Retina (tissue), 1 donor: ENCODE results near the gene CDC42BPB.

Experiments
- DNase-seq: peaks from one replicate; pipeline ENCODE4 v3.0.0-alpha.2; 2016

The CDC42BPB gene

DNA sequence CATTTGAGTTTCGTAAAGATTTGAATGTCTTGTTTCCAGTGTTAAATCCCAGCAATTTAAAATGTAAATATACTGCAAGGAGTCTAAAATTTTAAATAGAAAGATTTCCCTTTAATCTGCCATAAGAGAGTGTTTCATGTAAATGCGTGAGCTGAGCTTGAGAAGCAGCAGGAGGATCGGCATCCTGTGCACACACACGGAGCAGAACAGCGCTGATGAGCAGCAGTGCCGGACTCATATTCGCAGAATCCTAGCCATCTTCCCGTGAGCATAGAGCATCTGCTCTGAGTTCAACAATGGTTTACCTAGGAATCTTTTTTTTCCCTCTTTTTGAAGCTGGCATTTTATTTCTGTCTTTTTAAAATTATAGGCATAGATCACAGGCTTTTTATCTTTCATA, 164.7 kb downstream of the CDC42BPB start:
- no peak for DNase-seq

DNA sequence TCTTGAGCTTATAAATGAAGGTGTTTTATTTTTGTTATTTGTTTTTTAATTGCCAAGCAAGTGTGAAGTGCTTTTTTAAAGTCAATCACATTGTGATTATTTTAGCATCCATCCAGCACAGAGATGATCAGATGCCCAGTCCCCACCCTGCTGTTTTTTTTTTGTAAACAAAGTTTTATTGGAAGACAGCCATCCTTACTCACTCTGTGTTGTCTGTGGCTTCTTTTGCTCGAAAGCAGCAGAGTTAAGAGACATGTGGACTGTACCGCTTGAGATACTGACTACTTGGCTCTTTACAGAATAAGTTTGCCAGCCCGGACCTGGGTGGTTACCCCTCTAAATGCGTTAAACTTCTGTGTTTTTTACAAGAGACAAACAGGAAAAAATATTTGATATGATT, 165.8 kb downstream of the CDC42BPB start:
- no peak for DNase-seq

DNA sequence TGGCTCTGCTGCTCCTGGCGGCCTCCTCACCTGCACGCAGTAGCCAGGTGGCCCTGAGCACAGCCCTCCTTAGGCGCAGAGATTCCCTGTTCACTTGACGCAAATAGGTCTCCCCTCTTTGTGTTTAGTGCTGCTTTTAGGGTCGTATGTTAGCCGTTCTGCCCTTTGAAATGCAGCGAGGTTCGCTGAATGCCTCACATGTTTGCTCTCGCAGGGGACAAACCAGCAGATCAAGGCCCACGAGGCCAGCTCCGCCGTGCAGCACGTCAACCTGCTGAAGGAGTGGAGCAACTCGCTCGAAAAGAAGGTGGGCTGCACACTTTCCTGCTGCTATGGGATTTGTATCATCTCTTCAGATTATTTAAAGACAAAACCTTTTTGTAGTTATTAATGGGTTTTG, 166.2 kb downstream of the CDC42BPB start:
- no peak for DNase-seq

GRCh38 chr14:102889615-102890014, 167.7 kb downstream of the CDC42BPB start:
- DNase-seq = no peak

- no peak for DNase-seq
Measured at GRCh38 chr14:102888748-102889147, 168.6 kb downstream of the CDC42BPB start.

- DNase-seq = no peak
Measured at GRCh38 chr14:102885737-102886447, 171.5 kb downstream of the CDC42BPB start.

GRCh38 chr14:102883554-102883953, 173.8 kb downstream of the CDC42BPB start:
- DNase-seq = no peak

DNA sequence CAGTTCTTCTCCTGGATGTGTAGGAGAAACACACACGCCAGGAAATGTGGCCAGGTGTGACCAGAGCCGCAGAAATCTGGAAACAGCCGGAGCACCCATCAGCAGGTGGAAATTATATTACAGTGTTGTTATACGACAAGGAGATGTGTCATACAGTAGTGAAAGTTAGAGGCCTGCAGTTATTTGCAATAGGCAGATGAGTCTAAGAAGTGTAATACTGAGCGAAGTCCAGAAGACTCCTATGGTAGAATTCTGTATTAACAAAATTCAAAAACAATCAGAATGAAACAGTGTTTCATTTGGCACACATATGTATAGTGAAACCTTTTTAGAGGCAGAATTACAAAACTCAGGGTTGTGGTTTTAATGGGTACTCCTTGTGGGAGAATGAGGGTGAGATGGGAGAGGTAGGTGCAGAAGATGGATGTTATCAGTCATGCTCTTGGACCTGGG, 174.2 kb downstream of the CDC42BPB start:
- DNase-seq = no peak
